Neuronal stem cell (in vitro differentiated cells): Measurements from ENCODE around the gene TLR9.

Experiments used
- DNase-seq: peaks from one replicate; pipeline ENCODE4 v3.0.0-alpha.2; 2013; ENCODE audit warnings: low spot score
- H2AFZ ChIP-seq: one replicate; pipeline ENCODE4 v1.6.1; 2013; ENCODE audit warnings: mild to moderate bottlenecking, low read length, inconsistent platforms
- H2AK5ac ChIP-seq: 2 replicates; pipeline ENCODE4 v1.6.1; 2013; ENCODE audit warnings: low read depth, mild to moderate bottlenecking, inconsistent platforms, low read length, moderate library complexity, mixed read lengths
- H2BK120ac ChIP-seq: 2 replicates; pipeline ENCODE4 v1.6.1; 2013; ENCODE audit warnings: low read depth, mild to moderate bottlenecking, inconsistent platforms, low read length, moderate library complexity, mixed read lengths
- H2BK12ac ChIP-seq: one replicate; pipeline ENCODE4 v1.6.1; 2013; ENCODE audit warnings: low read length, inconsistent platforms
- H2BK15ac ChIP-seq: 2 replicates; pipeline ENCODE4 v1.6.1; 2013; ENCODE audit warnings: mild to moderate bottlenecking, low read length, inconsistent platforms, mixed read lengths
- H2BK5ac ChIP-seq: one replicate; pipeline ENCODE4 v1.6.1; 2013; ENCODE audit warnings: inconsistent platforms, mild to moderate bottlenecking, low read length, moderate library complexity
- H3K14ac ChIP-seq: one replicate; pipeline ENCODE4 v1.6.1; 2013; ENCODE audit warnings: low read length, inconsistent platforms
- H3K18ac ChIP-seq: 2 replicates; pipeline ENCODE4 v1.6.1; 2013; ENCODE audit warnings: low read length, inconsistent platforms
- H3K23ac ChIP-seq: 2 replicates; pipeline ENCODE4 v1.6.1; 2013; ENCODE audit warnings: low read depth, mild to moderate bottlenecking, mixed read lengths, low read length, inconsistent platforms; ENCODE audit not compliant: poor library complexity
- H3K27ac ChIP-seq: replicated peaks from 3 replicates; pipeline ENCODE4 v1.5.1; 2013; ENCODE audit warnings: low read length, inconsistent platforms
- H3K27me3 ChIP-seq, 3 experiments: 2 replicates each; pipeline ENCODE4 v1.6.1; 2013; ENCODE audit warnings: low read length in 3 of 3, mild to moderate bottlenecking in 2 of 3, inconsistent platforms in 1 of 3, low read depth in 1 of 3, mixed read lengths in 1 of 3, moderate library complexity in 1 of 3; ENCODE audit not compliant: control insufficient read depth in 3 of 3, insufficient read depth in 3 of 3
- H3K36me3 ChIP-seq, 2 donors: replicated peaks in 1 of 2; 2 replicates each; pipeline ENCODE4 v1.6.1; 2013; ENCODE audit warnings: low read length in 2 of 2; ENCODE audit not compliant: control insufficient read depth in 2 of 2, insufficient read depth in 2 of 2
- H3K4ac ChIP-seq: 2 replicates; pipeline ENCODE4 v1.6.1; 2013; ENCODE audit warnings: inconsistent platforms, mild to moderate bottlenecking, low read length, moderate library complexity
- H3K4me1 ChIP-seq, 2 donors: 1 replicate in 1 of 2; 2 replicates in 1 of 2; pipeline ENCODE4 v1.6.1; 2013; ENCODE audit warnings: low read length in 2 of 2, low read depth in 1 of 2; ENCODE audit not compliant: control insufficient read depth in 2 of 2, insufficient read depth in 1 of 2
- H3K4me2 ChIP-seq: one replicate; pipeline ENCODE4 v1.6.1; 2013; ENCODE audit warnings: mild to moderate bottlenecking, low read length, inconsistent platforms; ENCODE audit not compliant: insufficient read depth, poor library complexity, severe bottlenecking
- H3K4me3 ChIP-seq, 2 donors: 2 replicates each; pipeline ENCODE4 v1.5.1; 2013; ENCODE audit warnings: low read length in 2 of 2, mild to moderate bottlenecking in 2 of 2, inconsistent platforms in 1 of 2, moderate library complexity in 1 of 2
- H3K79me1 ChIP-seq: one replicate; pipeline ENCODE4 v1.6.1; 2013; ENCODE audit warnings: low read depth, mild to moderate bottlenecking, inconsistent platforms, low read length, moderate library complexity
- H3K9ac ChIP-seq: one replicate; pipeline ENCODE4 v1.6.1; 2013; ENCODE audit warnings: mild to moderate bottlenecking, low read depth, low read length, inconsistent platforms; ENCODE audit not compliant: poor library complexity
- H3K9me3 ChIP-seq, 2 donors: replicated peaks in 1 of 2; 2 replicates each; pipeline versions ENCODE3 to v1.6.1; 2013; ENCODE audit warnings: low read length in 2 of 2, mild to moderate bottlenecking in 2 of 2, inconsistent platforms in 1 of 2, low read depth in 1 of 2, mixed read lengths in 1 of 2, moderate library complexity in 1 of 2; ENCODE audit not compliant: control insufficient read depth in 2 of 2, insufficient read depth in 1 of 2
- H4K8ac ChIP-seq: one replicate; pipeline ENCODE4 v1.6.1; 2013; ENCODE audit warnings: low read depth, mild to moderate bottlenecking, inconsistent platforms, low read length, moderate library complexity
- H4K91ac ChIP-seq: one replicate; pipeline ENCODE4 v1.6.1; 2013; ENCODE audit warnings: low read length, low read depth, mild to moderate bottlenecking, inconsistent platforms; ENCODE audit not compliant: poor library complexity
- WGBS, 2 donors: extraction: QIAGEN DNeasy Blood & Tissue Kit; methylation state at CpG; one replicate each; pipeline ENCODE4 v1.1.7; 2013; ENCODE audit warnings: missing lambda C conversion rate in 2 of 2, mixed read lengths in 1 of 2; ENCODE audit not compliant: insufficient read length in 2 of 2, insufficient replicate concordance in 1 of 2; ENCODE audit errors: extremely low coverage in 2 of 2; 5-methylcytosine and 5-hydroxymethylcytosine counted together

The TLR9 gene

DNA sequence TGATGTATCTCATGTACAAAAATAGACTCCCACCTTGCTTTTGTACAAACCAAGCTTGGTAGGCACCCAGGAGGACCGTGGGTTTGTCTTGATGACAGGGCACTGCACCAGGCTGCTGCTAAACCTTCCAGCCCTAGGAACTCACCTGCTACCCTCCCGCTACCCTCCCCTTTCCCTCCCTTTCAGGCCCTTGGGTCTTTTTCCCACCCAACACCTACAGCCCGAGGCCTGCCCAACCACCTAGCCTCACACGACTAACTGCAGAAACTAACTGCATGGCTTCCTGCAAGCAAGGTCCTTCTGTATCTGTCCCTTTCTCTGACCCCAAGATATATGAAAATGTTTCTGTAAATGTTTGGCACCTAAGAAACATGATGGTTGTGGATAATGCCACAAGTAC, 31.2 kb upstream of the TLR9 start:
- Histone ChIP-seq H3K4me1 (no peaks in the 10 kb centered on the region), H3K9ac (no peak overlapping the region), H3K23ac (no peak overlapping the region), H3K27me3 (no peaks in the 10 kb centered on the region), H3K18ac (no peak overlapping the region), H3K9me3 (no peaks in the 10 kb centered on the region), H2BK120ac (no peak overlapping the region), H2BK15ac (no peak overlapping the region), H2AFZ (no peak overlapping the region), H3K36me3 (peaks cover 56 to 98% of the 10 kb centered on the region in 2 donors), H3K14ac (no peak overlapping the region), H2BK12ac (no peak overlapping the region), H4K8ac (no peak overlapping the region), H4K91ac (no peak overlapping the region), H3K27ac (no peak overlapping the region), H2AK5ac (no peak overlapping the region), H3K79me1 (no peaks in the 10 kb centered on the region), H3K4me2 (no peak overlapping the region), H2BK5ac (no peak overlapping the region), H3K4me3 (no peak overlapping the region), H3K4ac (no peak overlapping the region)
- WGBS, 2 donors: no CpG with 5 or more reads among the region's 4 CpGs
- DNase-seq: no peak

- Histone ChIP-seq H3K18ac (no peak overlapping the region), H3K36me3 (peaks cover 54 to 98% of the 10 kb centered on the region in 2 donors), H3K4me2 (no peak overlapping the region), H3K14ac (no peak overlapping the region), H3K23ac (no peak overlapping the region), H2BK12ac (no peak overlapping the region), H3K4ac (no peak overlapping the region), H2BK120ac (no peak overlapping the region), H3K9ac (no peak overlapping the region), H2BK15ac (no peak overlapping the region), H3K4me1 (no peaks in the 10 kb centered on the region), H2BK5ac (no peak overlapping the region), H3K4me3 (no peak overlapping the region), H2AK5ac (no peak overlapping the region), H3K79me1 (no peaks in the 10 kb centered on the region), H4K91ac (no peak overlapping the region), H3K27ac (no peak overlapping the region), H4K8ac (no peak overlapping the region), H3K27me3 (no peaks in the 10 kb centered on the region), H3K9me3 (no peaks in the 10 kb centered on the region), H2AFZ (no peak overlapping the region)
- WGBS, 2 donors: no CpG with 5 or more reads among the region's 3 CpGs
- no peak for DNase-seq
Observed at GRCh38 chr3:52256159-52256558, 30.7 kb upstream of the TLR9 start.

DNA sequence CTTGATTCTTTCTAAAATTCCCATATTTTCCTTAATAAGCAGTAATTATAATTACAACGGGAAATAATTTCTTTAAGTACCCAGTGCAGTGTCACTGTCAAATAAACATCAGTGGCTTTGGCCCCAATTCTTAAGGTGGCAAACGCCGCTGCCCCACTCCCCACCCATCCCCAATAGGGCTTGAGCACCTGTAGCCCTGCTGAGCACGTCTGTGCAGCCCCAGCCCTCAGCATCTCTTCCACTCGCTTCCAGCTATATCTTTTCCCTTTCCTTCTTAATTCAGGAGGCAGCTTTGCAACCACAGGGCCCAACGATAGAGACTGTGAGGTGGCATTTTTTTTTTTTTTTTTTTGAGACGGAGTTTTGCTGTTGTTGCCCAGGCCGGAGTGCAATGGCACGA, 29.2 kb upstream of the TLR9 start:
- no peak overlapping the region for H4K8ac ChIP-seq
- no peak overlapping the region for H2BK15ac ChIP-seq
- no peak overlapping the region for H3K4ac ChIP-seq
- H3K9ac ChIP-seq: no peak overlapping the region
- no peak overlapping the region for H2BK120ac ChIP-seq
- no peaks in the 10 kb centered on the region for H3K9me3 ChIP-seq
- no peak overlapping the region for H2AFZ ChIP-seq
- no peak overlapping the region for H3K27ac ChIP-seq
- H3K14ac ChIP-seq: no peak overlapping the region
- DNase-seq: no peak
- no peak overlapping the region for H2BK12ac ChIP-seq
- H3K27me3 ChIP-seq: no peaks in the 10 kb centered on the region
- H3K4me3 ChIP-seq: no peak overlapping the region
- H2AK5ac ChIP-seq: no peak overlapping the region
- H3K4me2 ChIP-seq: no peak overlapping the region
- no peak overlapping the region for H3K18ac ChIP-seq
- H4K91ac ChIP-seq: no peak overlapping the region
- no peaks in the 10 kb centered on the region for H3K79me1 ChIP-seq
- H2BK5ac ChIP-seq: no peak overlapping the region
- WGBS, 2 donors: no CpG with 5 or more reads among the region's 9 CpGs
- no peaks in the 10 kb centered on the region for H3K4me1 ChIP-seq
- H3K23ac ChIP-seq: no peak overlapping the region
- H3K36me3 ChIP-seq: peaks cover 53 to 98% of the 10 kb centered on the region in 2 donors

GRCh38 chr3:52253314-52254304, 28.2 kb upstream of the TLR9 start:
- peaks cover 46 to 97% of the 10 kb centered on the region in 2 donors for H3K36me3 ChIP-seq
- H3K23ac ChIP-seq: no peak overlapping the region
- no peak overlapping the region for H4K8ac ChIP-seq
- H3K79me1 ChIP-seq: no peaks in the 10 kb centered on the region
- DNase-seq: no peak
- no peak overlapping the region for H4K91ac ChIP-seq
- H2BK5ac ChIP-seq: no peak overlapping the region
- H3K18ac ChIP-seq: peak overlapping the region; percentile 6
- H2BK12ac ChIP-seq: no peak overlapping the region
- H2AK5ac ChIP-seq: no peak overlapping the region
- no peak overlapping the region for H3K9ac ChIP-seq
- no peak overlapping the region for H2AFZ ChIP-seq
- H2BK15ac ChIP-seq: no peak overlapping the region
- H3K4me1 ChIP-seq: no peaks in the 10 kb centered on the region
- H3K14ac ChIP-seq: no peak overlapping the region
- H2BK120ac ChIP-seq: no peak overlapping the region
- H3K4me2 ChIP-seq: no peak overlapping the region
- no CpG with 5 or more reads among the region's 12 CpGs for WGBS, 2 donors
- no peaks in the 10 kb centered on the region for H3K9me3 ChIP-seq
- H3K4me3 ChIP-seq: no peak overlapping the region
- H3K4ac ChIP-seq: no peak overlapping the region
- no peak overlapping the region for H3K27ac ChIP-seq
- H3K27me3 ChIP-seq: no peaks in the 10 kb centered on the region
